Breast epithelium (tissue), 3 donors: ENCODE results near the gene ABHD6.

Source experiments
- POLR2A ChIP-seq: fragments of 450-650 bp; IDR thresholded peaks from one replicate; pipeline ENCODE4 v1.6.1; 2016; ENCODE audit warnings: antibody characterized with exemption, mild to moderate bottlenecking, moderate library complexity
- POLR2AphosphoS5 ChIP-seq, 3 donors: sonication (generic); formaldehyde crosslinking; IDR thresholded peaks; one replicate each; pipeline ENCODE4 v1.6.1; 2017; ENCODE audit warnings: antibody characterized with exemption in 3 of 3
- TF ChIP-seq, protein P1 (sequence below), 3 donors: fragments of 450-650 bp; IDR thresholded peaks; one replicate each; pipeline ENCODE4 v1.5.1; 2016 to 2017; ENCODE audit warnings: antibody characterized with exemption in 3 of 3, mild to moderate bottlenecking in 3 of 3, moderate library complexity in 3 of 3

GRCh38 chr3:58242340-58242739 lies 4.7 kb downstream of the ABHD6 start:
- no peak for TF ChIP-seq POLR2A
- TF ChIP-seq, protein P1, sequence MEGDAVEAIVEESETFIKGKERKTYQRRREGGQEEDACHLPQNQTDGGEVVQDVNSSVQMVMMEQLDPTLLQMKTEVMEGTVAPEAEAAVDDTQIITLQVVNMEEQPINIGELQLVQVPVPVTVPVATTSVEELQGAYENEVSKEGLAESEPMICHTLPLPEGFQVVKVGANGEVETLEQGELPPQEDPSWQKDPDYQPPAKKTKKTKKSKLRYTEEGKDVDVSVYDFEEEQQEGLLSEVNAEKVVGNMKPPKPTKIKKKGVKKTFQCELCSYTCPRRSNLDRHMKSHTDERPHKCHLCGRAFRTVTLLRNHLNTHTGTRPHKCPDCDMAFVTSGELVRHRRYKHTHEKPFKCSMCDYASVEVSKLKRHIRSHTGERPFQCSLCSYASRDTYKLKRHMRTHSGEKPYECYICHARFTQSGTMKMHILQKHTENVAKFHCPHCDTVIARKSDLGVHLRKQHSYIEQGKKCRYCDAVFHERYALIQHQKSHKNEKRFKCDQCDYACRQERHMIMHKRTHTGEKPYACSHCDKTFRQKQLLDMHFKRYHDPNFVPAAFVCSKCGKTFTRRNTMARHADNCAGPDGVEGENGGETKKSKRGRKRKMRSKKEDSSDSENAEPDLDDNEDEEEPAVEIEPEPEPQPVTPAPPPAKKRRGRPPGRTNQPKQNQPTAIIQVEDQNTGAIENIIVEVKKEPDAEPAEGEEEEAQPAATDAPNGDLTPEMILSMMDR (IDR thresholded peaks at IDR 0.05), result no peak
- no peak for TF ChIP-seq POLR2AphosphoS5 (IDR thresholded peaks at IDR 0.05)
